Esophagus muscularis mucosa (tissue), 4 donors: ENCODE results near the gene NR0B2.

ENCODE experiments used
- CTCF ChIP-seq, 3 experiments: fragments of 200-600 bp in 2 of 3; fragments of 450-650 bp in 1 of 3; sonication (generic) in 2 of 3; IDR thresholded peaks; one replicate each; pipeline ENCODE4 v1.5.1; 2017 to 2019; ENCODE audit warnings: antibody characterized with exemption in 3 of 3, mild to moderate bottlenecking in 2 of 3, moderate library complexity in 1 of 3
- EP300 ChIP-seq: sonication (generic); formaldehyde crosslinking; IDR thresholded peaks from one replicate; pipeline ENCODE4 v1.6.1; 2017; ENCODE audit warnings: antibody characterized with exemption
- POLR2A ChIP-seq: fragments of 450-650 bp; IDR thresholded peaks from one replicate; pipeline ENCODE4 v1.6.1; 2017; ENCODE audit warnings: antibody characterized with exemption, moderate library complexity, mild to moderate bottlenecking, low read depth
- POLR2AphosphoS5 ChIP-seq, 2 donors: sonication (generic); formaldehyde crosslinking; IDR thresholded peaks; one replicate each; pipeline ENCODE4 v1.6.1; 2017; ENCODE audit warnings: antibody characterized with exemption in 2 of 2

GRCh38 chr1:26922431-26922729 lies 8.6 kb upstream of the NR0B2 start:
- no peak for TF ChIP-seq CTCF (IDR thresholded peaks at IDR 0.05)
- no peak for TF ChIP-seq EP300
- no peak for TF ChIP-seq POLR2A
- TF ChIP-seq POLR2AphosphoS5 (IDR thresholded peaks at IDR 0.05) = no peak
